PFSK-1 (cell line): ENCODE measurements around the gene FADD.

Source experiments
- POLR2AphosphoS5 ChIP-seq: IDR thresholded peaks from 2 replicates; pipeline ENCODE4 v1.6.1; 2012; ENCODE audit warnings: low read depth, mild to moderate bottlenecking, control low read depth, low read length, moderate library complexity
- SIN3A ChIP-seq: IDR thresholded peaks from 2 replicates; pipeline ENCODE4 v1.6.1; 2012; ENCODE audit warnings: mild to moderate bottlenecking, low read length, moderate library complexity, borderline replicate concordance; ENCODE audit not compliant: insufficient read depth
- TAF1 ChIP-seq: IDR thresholded peaks from 2 replicates; pipeline ENCODE4 v1.6.1; 2012; ENCODE audit warnings: low read length, control low read depth, borderline replicate concordance; ENCODE audit not compliant: insufficient read depth
- TF ChIP-seq, protein P1 (sequence below), 2 experiments: IDR thresholded peaks; 2 replicates each; pipeline versions ENCODE4 v1.6.1 to v1.8.0; 2011 to 2012; ENCODE audit warnings: low read depth in 2 of 2, low read length in 2 of 2, control low read depth in 1 of 2, inconsistent platforms in 1 of 2, mild to moderate bottlenecking in 1 of 2, moderate library complexity in 1 of 2; ENCODE audit not compliant: insufficient read depth in 1 of 2

DNA sequence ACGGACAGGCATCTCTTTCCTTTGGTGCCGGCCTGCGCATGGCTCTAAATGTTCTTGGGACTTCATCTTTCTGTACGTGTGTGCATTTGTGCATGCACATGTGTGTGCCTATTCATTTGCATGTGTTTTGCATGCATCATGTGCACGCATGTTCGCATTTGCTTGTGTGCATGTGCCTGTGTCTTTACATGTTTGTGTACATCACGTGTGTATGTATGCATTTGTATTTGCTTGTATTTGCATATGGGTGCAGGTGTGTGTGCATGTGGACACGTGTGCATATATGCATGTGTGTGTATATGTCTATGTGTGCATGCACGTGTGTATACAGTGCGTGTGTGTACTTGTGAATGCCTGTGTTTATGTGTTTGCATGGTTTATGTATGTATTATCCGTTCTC lies 13.5 kb upstream of the FADD start:
- no peak for TF ChIP-seq POLR2AphosphoS5
- TF ChIP-seq, protein P1, sequence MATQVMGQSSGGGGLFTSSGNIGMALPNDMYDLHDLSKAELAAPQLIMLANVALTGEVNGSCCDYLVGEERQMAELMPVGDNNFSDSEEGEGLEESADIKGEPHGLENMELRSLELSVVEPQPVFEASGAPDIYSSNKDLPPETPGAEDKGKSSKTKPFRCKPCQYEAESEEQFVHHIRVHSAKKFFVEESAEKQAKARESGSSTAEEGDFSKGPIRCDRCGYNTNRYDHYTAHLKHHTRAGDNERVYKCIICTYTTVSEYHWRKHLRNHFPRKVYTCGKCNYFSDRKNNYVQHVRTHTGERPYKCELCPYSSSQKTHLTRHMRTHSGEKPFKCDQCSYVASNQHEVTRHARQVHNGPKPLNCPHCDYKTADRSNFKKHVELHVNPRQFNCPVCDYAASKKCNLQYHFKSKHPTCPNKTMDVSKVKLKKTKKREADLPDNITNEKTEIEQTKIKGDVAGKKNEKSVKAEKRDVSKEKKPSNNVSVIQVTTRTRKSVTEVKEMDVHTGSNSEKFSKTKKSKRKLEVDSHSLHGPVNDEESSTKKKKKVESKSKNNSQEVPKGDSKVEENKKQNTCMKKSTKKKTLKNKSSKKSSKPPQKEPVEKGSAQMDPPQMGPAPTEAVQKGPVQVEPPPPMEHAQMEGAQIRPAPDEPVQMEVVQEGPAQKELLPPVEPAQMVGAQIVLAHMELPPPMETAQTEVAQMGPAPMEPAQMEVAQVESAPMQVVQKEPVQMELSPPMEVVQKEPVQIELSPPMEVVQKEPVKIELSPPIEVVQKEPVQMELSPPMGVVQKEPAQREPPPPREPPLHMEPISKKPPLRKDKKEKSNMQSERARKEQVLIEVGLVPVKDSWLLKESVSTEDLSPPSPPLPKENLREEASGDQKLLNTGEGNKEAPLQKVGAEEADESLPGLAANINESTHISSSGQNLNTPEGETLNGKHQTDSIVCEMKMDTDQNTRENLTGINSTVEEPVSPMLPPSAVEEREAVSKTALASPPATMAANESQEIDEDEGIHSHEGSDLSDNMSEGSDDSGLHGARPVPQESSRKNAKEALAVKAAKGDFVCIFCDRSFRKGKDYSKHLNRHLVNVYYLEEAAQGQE (IDR thresholded peaks at IDR 0.05; ENCODE audit: insufficient read depth in 1 of 2, low read depth in 2 of 2, low read length in 2 of 2): no peak
- no peak for TF ChIP-seq SIN3A
- no peak for TF ChIP-seq TAF1
